Stimulated activated CD4-positive, alpha-beta T cell treated with anti-CD3 and anti-CD28 coated beads, Interleukin-4, amount 100 ng/mL, for 48 hours (primary cell): ENCODE results near the gene TNK1.

Source experiments
- DNase-seq, 2 donors: peaks; one replicate each; pipeline ENCODE4 v3.0.0-alpha.2; 2020; ENCODE audit warnings: low read depth in 2 of 2

TNK1 gene

GRCh38 chr17:7435676-7436555, 55.0 kb downstream of the TNK1 start:
- DNase-seq, result peak; percentile 44 to 51

GRCh38 chr17:7436556-7437368, 55.9 kb downstream of the TNK1 start:
- peak; percentile 69 to 76 for DNase-seq

- no peak for DNase-seq
Measured at GRCh38 chr17:7437369-7437863, 56.5 kb downstream of the TNK1 start.

GRCh38 chr17:7437950-7438614, 57.2 kb downstream of the TNK1 start:
- DNase-seq, result peak; percentile 55 to 57

- DNase-seq, result no peak
Measured at GRCh38 chr17:7438656-7439460, 58.0 kb downstream of the TNK1 start.
